IMR-90 (cell line): Measurements from ENCODE around the gene HNRNPU. TPM values are rescaled to one million over a fixed set of nuclear protein-coding genes. Genes with fewer than 3 reads are reported as not detected.
A peak's percentile ranks its signal among the peaks of the same experiment; 100 is the strongest.

Experiments
- ATAC-seq: fragments of 200-7000 bp; cut with Tn5 transposase; 2 replicates; pipeline ENCODE4 v1.9.1; 2020; ENCODE audit warnings: low read depth, mild to moderate bottlenecking, moderate library complexity
- BruUV-seq: library from RNA; stranded (reverse); fragments of 400-500 nt; replicated peaks from 2 replicates; lab custom pipeline; 2021; lab: Mats Ljungman, UMichigan
- CTCF ChIA-PET: fragments of 300-600 bp; formaldehyde crosslinking; extraction: SDS; loops from one replicate; lab custom pipeline; 2021; ENCODE audit warnings: antibody characterized with exemption; lab: Yijun Ruan, JAX
- POLR2A ChIA-PET: fragments of 300-600 bp; sonication (Branson Sonifier 250); formaldehyde crosslinking; loops from one replicate; lab custom pipeline; 2022; ENCODE audit warnings: antibody characterized with exemption; ENCODE audit not compliant: unreplicated experiment; lab: Charles Lee
- DNase-seq: peaks from one replicate; pipeline ENCODE4 v3.0.0; 2013
- H2AFZ ChIP-seq: replicated peaks from 2 replicates; pipeline ENCODE3; 2013; ENCODE audit warnings: low read length, mild to moderate bottlenecking; ENCODE audit not compliant: poor library complexity
- H2AK5ac ChIP-seq: 2 replicates; pipeline ENCODE4 v1.6.1; 2013; ENCODE audit warnings: low read depth, low read length, inconsistent platforms
- H2AK9ac ChIP-seq: replicated peaks from 2 replicates; pipeline ENCODE3; 2013; ENCODE audit warnings: mild to moderate bottlenecking, low read depth, low read length, moderate library complexity; ENCODE audit not compliant: poor library complexity
- H2BK120ac ChIP-seq: 2 replicates; pipeline ENCODE4 v1.6.1; 2013; ENCODE audit warnings: low read depth, low read length, inconsistent platforms
- H2BK15ac ChIP-seq: 3 replicates; pipeline ENCODE4 v1.6.1; 2013; ENCODE audit warnings: low read depth, low read length, inconsistent platforms
- H2BK20ac ChIP-seq: 2 replicates; pipeline ENCODE4 v1.6.1; 2013; ENCODE audit warnings: low read depth, mild to moderate bottlenecking, inconsistent platforms, low read length, moderate library complexity
- H2BK5ac ChIP-seq: 2 replicates; pipeline ENCODE4 v1.6.1; 2013; ENCODE audit warnings: mild to moderate bottlenecking, low read depth, low read length, inconsistent platforms; ENCODE audit not compliant: poor library complexity, severe bottlenecking
- H3K14ac ChIP-seq: replicated peaks from 2 replicates; pipeline ENCODE4 v1.6.1; 2013; ENCODE audit warnings: low read depth, low read length, inconsistent platforms
- H3K18ac ChIP-seq: 2 replicates; pipeline ENCODE4 v1.6.1; 2013; ENCODE audit warnings: low read depth, low read length, control low read depth
- H3K23ac ChIP-seq: 2 replicates; pipeline ENCODE4 v1.6.1; 2013; ENCODE audit warnings: low read depth, low read length, inconsistent platforms
- H3K27ac ChIP-seq: 2 replicates; pipeline ENCODE4 v1.5.1; 2013; ENCODE audit warnings: mild to moderate bottlenecking, control low read depth, low read length; ENCODE audit not compliant: insufficient read depth
- H3K27me3 ChIP-seq: 2 replicates; pipeline ENCODE4 v1.6.1; 2013; ENCODE audit warnings: low read length; ENCODE audit not compliant: control insufficient read depth, insufficient read depth
- H3K36me3 ChIP-seq: 2 replicates; pipeline ENCODE4 v1.6.1; 2013; ENCODE audit warnings: low read length, mixed read lengths; ENCODE audit not compliant: control insufficient read depth, insufficient read depth
- H3K4ac ChIP-seq: 2 replicates; pipeline ENCODE4 v1.6.1; 2013; ENCODE audit warnings: low read depth, low read length, inconsistent platforms
- H3K4me1 ChIP-seq: 2 replicates; pipeline ENCODE4 v1.6.1; 2013; ENCODE audit warnings: low read length, mixed read lengths; ENCODE audit not compliant: control insufficient read depth, insufficient read depth
- H3K4me2 ChIP-seq: 2 replicates; pipeline ENCODE4 v1.6.1; 2013; ENCODE audit warnings: low read depth, mild to moderate bottlenecking, control low read depth, low read length, moderate library complexity
- H3K4me3 ChIP-seq: 2 replicates; pipeline ENCODE4 v1.5.1; 2013; ENCODE audit warnings: low read depth, mild to moderate bottlenecking, control low read depth, low read length, moderate library complexity; ENCODE audit not compliant: insufficient read depth
- H3K56ac ChIP-seq: 2 replicates; pipeline ENCODE4 v1.6.1; 2013; ENCODE audit warnings: low read length, inconsistent platforms; ENCODE audit not compliant: insufficient read depth; ENCODE audit errors: extremely low read depth
- H3K79me1 ChIP-seq, 2 experiments: 2 replicates each; pipeline ENCODE4 v1.6.1; 2013; ENCODE audit warnings: low read length in 2 of 2, inconsistent platforms in 1 of 2, low read depth in 1 of 2
- H3K9ac ChIP-seq: 2 replicates; pipeline ENCODE4 v1.6.1; 2013; ENCODE audit warnings: low read depth, low read length, control low read depth
- H3K9me1 ChIP-seq: 2 replicates; pipeline ENCODE4 v1.6.1; 2013; ENCODE audit warnings: low read length, inconsistent platforms; ENCODE audit not compliant: insufficient read depth
- H3K9me3 ChIP-seq: 2 replicates; pipeline ENCODE4 v1.6.1; 2013; ENCODE audit warnings: low read length; ENCODE audit not compliant: control insufficient read depth, insufficient read depth
- H4K20me1 ChIP-seq: 2 replicates; pipeline ENCODE4 v1.6.1; 2013; ENCODE audit warnings: low read length, inconsistent platforms; ENCODE audit not compliant: insufficient read depth
- H4K5ac ChIP-seq: 2 replicates; pipeline ENCODE4 v1.6.1; 2013; ENCODE audit warnings: mild to moderate bottlenecking, low read depth, low read length, control low read depth
- H4K8ac ChIP-seq, 2 experiments: 2 replicates each; pipeline ENCODE4 v1.6.1; 2013; ENCODE audit warnings: low read depth in 2 of 2, low read length in 2 of 2, control low read depth in 1 of 2, inconsistent platforms in 1 of 2
- H4K91ac ChIP-seq: 2 replicates; pipeline ENCODE4 v1.6.1; 2013; ENCODE audit warnings: low read depth, low read length, inconsistent platforms; ENCODE audit not compliant: insufficient read depth
- CEBPB ChIP-seq: IDR thresholded peaks from 2 replicates; pipeline ENCODE4 v1.6.1; 2012; ENCODE audit warnings: low read depth, low read length, improper control_type of control experiment
- CHD1 ChIP-seq: IDR thresholded peaks from 2 replicates; pipeline ENCODE4 v1.6.1; 2012; ENCODE audit warnings: low read depth, low read length, improper control_type of control experiment
- CTCF ChIP-seq: conservative IDR thresholded peaks from 2 replicates; pipeline ENCODE4 v1.5.1; 2012; ENCODE audit warnings: mild to moderate bottlenecking, low read depth, low read length, improper control_type of control experiment
- ELK1 ChIP-seq: fragments of 150-350 bp; IDR thresholded peaks from 2 replicates; pipeline ENCODE4 v1.6.1; 2016; ENCODE audit warnings: low read depth, mild to moderate bottlenecking, low read length, moderate library complexity, borderline replicate concordance
- FOS ChIP-seq: fragments of 150-350 bp; IDR thresholded peaks from 2 replicates; pipeline ENCODE4 v1.6.1; 2016; ENCODE audit warnings: low read depth, low read length
- MAFK ChIP-seq: IDR thresholded peaks from 2 replicates; pipeline ENCODE4 v1.6.1; 2012; ENCODE audit warnings: low read depth, low read length, improper control_type of control experiment
- NFE2L2 ChIP-seq: fragments of 150-350 bp; IDR thresholded peaks from 2 replicates; pipeline ENCODE4 v1.6.1; 2016; ENCODE audit warnings: low read depth, mild to moderate bottlenecking, low read length
- POLR2A ChIP-seq: IDR thresholded peaks from 2 replicates; pipeline ENCODE4 v1.6.1; 2012; ENCODE audit warnings: mild to moderate bottlenecking, low read depth, low read length
- RAD21 ChIP-seq: IDR thresholded peaks from 2 replicates; pipeline ENCODE4 v1.6.1; 2012; ENCODE audit warnings: low read length, improper control_type of control experiment
- RCOR1 ChIP-seq: IDR thresholded peaks from 2 replicates; pipeline ENCODE4 v1.6.1; 2012; ENCODE audit warnings: mild to moderate bottlenecking, low read length, improper control_type of control experiment; ENCODE audit not compliant: insufficient replicate concordance
- SMC3 ChIP-seq: fragments of 150-350 bp; IDR thresholded peaks from 2 replicates; pipeline ENCODE4 v1.6.1; 2016; ENCODE audit warnings: low read depth, mild to moderate bottlenecking, antibody characterized with exemption, low read length, moderate library complexity
- USF2 ChIP-seq: fragments of 150-350 bp; IDR thresholded peaks from 2 replicates; pipeline ENCODE4 v1.6.1; 2017; ENCODE audit warnings: mild to moderate bottlenecking, antibody characterized with exemption, low read length, low read depth
- WGBS, 2 experiments: methylation state at CpG; one replicate each; pipeline versions ENCODE4 v1.1.5 to v1.1.7; 2013; ENCODE audit warnings: missing lambda C conversion rate in 2 of 2; ENCODE audit not compliant: insufficient read length in 1 of 2; ENCODE audit errors: extremely low coverage in 2 of 2; 5-methylcytosine and 5-hydroxymethylcytosine counted together
- dilution Hi-C: fragments of 300-500 bp; cut with HindIII; formaldehyde crosslinking; loops from one replicate; pipeline ENCODE4 v1.14.3; 2018; ENCODE audit warnings: low sequenced_read_pairs; ENCODE audit not compliant: unreplicated experiment
- in situ Hi-C: fragments of 300-500 bp; cut with MboI; formaldehyde crosslinking; loops from 3 replicates; pipeline ENCODE4 v1.14.3; 2019; ENCODE audit warnings: low sequenced_read_pairs, inconsistent platforms, mixed read lengths
- intact Hi-C: fragments of 100-400 bp; cut with micrococcal nuclease; formaldehyde crosslinking; loops from 2 replicates; pipeline ENCODE4 v1.10.0; 2022
- polyA plus RNA-seq, 3 experiments: library from polyadenylated mRNA; depleted of rRNA; stranded (reverse); fragments of >200 nt; gene quantifications; 2 replicates each; pipeline ENCODE4 v1.2.3, GENCODE V29; 2012; ENCODE audit warnings: low replicate concordance in 1 of 3
- total RNA-seq: library from RNA; depleted of rRNA; stranded (reverse); fragments of >200 nt; gene quantifications from 2 replicates; pipeline ENCODE4 v1.2.3, GENCODE V29; 2012

The HNRNPU gene
- total and polyA plus RNA-seq, 2 of the 4 experiments (the other 2 are of a cell fraction): 151 to 169 TPM

DNA sequence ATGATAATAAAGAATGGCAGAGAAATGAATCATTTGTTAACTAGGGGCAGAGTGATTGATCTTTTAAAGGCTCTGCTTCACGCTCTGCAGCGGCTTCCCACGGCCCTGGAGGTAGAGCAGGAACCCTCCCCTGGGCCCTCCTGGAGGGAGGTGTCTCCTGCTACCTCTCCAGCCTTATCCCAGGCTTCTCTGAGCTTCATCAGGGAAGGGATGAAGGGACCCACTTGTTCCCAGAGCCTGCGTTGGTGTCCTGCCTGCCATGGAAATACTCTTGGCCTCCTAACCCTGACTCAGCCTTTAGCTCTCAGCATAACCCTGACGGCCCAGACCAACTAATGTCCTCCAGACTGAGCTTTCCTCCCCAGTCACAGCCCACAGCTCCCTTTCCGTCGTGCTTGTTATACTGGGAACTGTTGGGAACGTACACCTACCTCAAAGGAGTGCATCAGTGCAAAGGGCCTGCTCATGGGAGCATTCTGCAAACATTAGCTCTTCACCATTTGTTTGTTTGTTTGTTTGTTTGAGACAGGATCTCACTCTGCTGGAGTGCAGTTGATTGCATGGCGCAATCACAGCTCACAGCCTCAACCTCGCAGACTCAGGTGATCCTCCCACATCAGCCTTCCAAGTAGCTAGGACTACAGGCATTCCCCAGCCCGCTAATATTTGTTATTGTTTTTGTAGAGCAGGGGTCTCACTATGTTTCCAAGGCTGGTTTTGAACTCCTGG, 17.4 kb upstream of the HNRNPU start:
- ChIA-PET CTCF (no interaction called here), POLR2A (interaction anchor here (0.5 kb wide), 1 partner anchor 90 kb away, joined by 9 read pairs; no protein-coding TSS in a partner anchor)
- no peak overlapping the region for H3K9ac ChIP-seq
- H3K27me3 ChIP-seq: no peaks in the 10 kb centered on the region; the same call in 1 of the 2 replicates
- no peak for DNase-seq
- H3K4ac ChIP-seq: no peak overlapping the region
- H3K4me3 ChIP-seq: no peak overlapping the region
- peak overlapping the region; percentile 18 for H2AFZ ChIP-seq
- no peaks in the 10 kb centered on the region for H3K36me3 ChIP-seq
- ATAC-seq: no peak
- H4K20me1 ChIP-seq: no peaks in the 10 kb centered on the region
- no peak overlapping the region for H2BK15ac ChIP-seq
- no TSS peak for BruUV-seq
- H3K79me1 ChIP-seq: no peaks in the 10 kb centered on the region
- no peak overlapping the region for H4K5ac ChIP-seq
- intact Hi-C loops (no loop called here), in situ Hi-C loops (no loop called here), dilution Hi-C loops (no loop called here)
- no peak overlapping the region for H2BK20ac ChIP-seq
- no peak overlapping the region for H3K56ac ChIP-seq
- no peaks in the 10 kb centered on the region for H3K9me1 ChIP-seq
- H2BK120ac ChIP-seq: no peak overlapping the region
- H2AK9ac ChIP-seq: no peak overlapping the region
- TF ChIP-seq ELK1 (no peak), CTCF (no peak), NFE2L2 (no peak), POLR2A (no peak), SMC3 (no peak), CHD1 (no peak), FOS (no peak), RAD21 (no peak), RCOR1 (no peak), MAFK (no peak), CEBPB (no peak), USF2 (no peak)
- H3K9me3 ChIP-seq: no peaks in the 10 kb centered on the region
- no peak overlapping the region for H3K23ac ChIP-seq
- no peaks in the 10 kb centered on the region for H3K4me1 ChIP-seq
- no peak overlapping the region for H3K4me2 ChIP-seq
- 60% methylated on average over 1 of the region's 11 CpGs; no CpG with 5 or more reads in 1 of the 2 experiments for whole genome bisulfite sequencing, 2 experiments
- H3K14ac ChIP-seq: no peak overlapping the region
- H3K27ac ChIP-seq: no peak overlapping the region
- no peak overlapping the region for H4K8ac ChIP-seq
- H2BK5ac ChIP-seq: no peak overlapping the region
- no peak overlapping the region for H3K18ac ChIP-seq
- no peak overlapping the region for H2AK5ac ChIP-seq
- no peak overlapping the region for H4K91ac ChIP-seq
